Esophagus squamous epithelium (tissue), 4 donors: ENCODE data around the gene ZNF683.
A peak's percentile ranks its signal among the peaks of the same experiment; 100 is the strongest.

Source experiments
- CTCF ChIP-seq, 6 experiments: fragments of 450-650 bp in 4 of 6; fragments of 200-600 bp in 2 of 6; sonication (generic) in 2 of 6; IDR thresholded peaks; one replicate each; pipeline ENCODE4 v1.5.1; 2016 to 2019; ENCODE audit warnings: antibody characterized with exemption in 6 of 6, mild to moderate bottlenecking in 4 of 6, moderate library complexity in 4 of 6
- POLR2A ChIP-seq, 4 donors: fragments of 450-650 bp; IDR thresholded peaks; one replicate each; pipeline ENCODE4 v1.6.1; 2017; ENCODE audit warnings: antibody characterized with exemption in 4 of 4, mild to moderate bottlenecking in 4 of 4, moderate library complexity in 3 of 4

GRCh38 chr1:26317612-26318337 is 54.8 kb downstream of the ZNF683 start, which contains the start of gene CD52:
- TF ChIP-seq POLR2A (IDR thresholded peaks at IDR 0.05) (peak in 1 of 4 donors; percentile 37), CTCF (IDR thresholded peaks at IDR 0.05) (no peak)
